Breast epithelium (tissue), 4 donors: ENCODE results near the gene CSNK1D. TPM values are rescaled to one million over a fixed set of nuclear protein-coding genes. Genes with fewer than 3 reads are reported as not detected.
A peak's percentile ranks its signal among the peaks of the same experiment; 100 is the strongest.
"Not testable (repeated sequence)": the region's sequence is repeated elsewhere in the genome, so short reads cannot be mapped to it uniquely, and the experiment has no call there.

Experiments used
- DNase-seq, 2 donors: peaks; one replicate each; pipeline ENCODE4 v3.0.0-alpha.2; 2019; ENCODE audit warnings: low spot score in 2 of 2
- H3K27ac ChIP-seq, 2 donors: fragments of 200-600 bp; sonication (generic) in 1 of 2; one replicate each; pipeline ENCODE4 v1.5.1; 2016 to 2019; ENCODE audit warnings: mild to moderate bottlenecking in 1 of 2
- H3K27me3 ChIP-seq, 2 donors: fragments of 200-600 bp; sonication (generic) in 1 of 2; one replicate each; pipeline versions ENCODE4 v1.5.1 to v1.6.0; 2017 to 2019; ENCODE audit warnings: control low read depth in 1 of 2, mild to moderate bottlenecking in 1 of 2
- H3K36me3 ChIP-seq: fragments of 200-600 bp; one replicate; pipeline ENCODE4 v1.5.1; 2019
- H3K4me1 ChIP-seq, 2 donors: fragments of 200-600 bp; sonication (generic); one replicate each; pipeline ENCODE4 v1.5.1; 2016 to 2019; ENCODE audit warnings: control low read depth in 1 of 2
- H3K4me3 ChIP-seq, 3 donors: fragments of 200-600 bp; sonication (generic); 1 replicate in 2 of 3; 2 replicates in 1 of 3; pipeline ENCODE4 v1.5.1; 2016 to 2019; ENCODE audit warnings: mild to moderate bottlenecking in 3 of 3, moderate library complexity in 2 of 3
- H3K9me3 ChIP-seq, 2 donors: fragments of 200-600 bp; sonication (generic) in 1 of 2; one replicate each; pipeline ENCODE4 v1.5.1; 2016 to 2019; ENCODE audit warnings: control low read depth in 1 of 2
- POLR2A ChIP-seq: fragments of 450-650 bp; IDR thresholded peaks from one replicate; pipeline ENCODE4 v1.6.1; 2016; ENCODE audit warnings: antibody characterized with exemption, mild to moderate bottlenecking, moderate library complexity
- POLR2AphosphoS5 ChIP-seq, 3 donors: sonication (generic); formaldehyde crosslinking; IDR thresholded peaks; one replicate each; pipeline ENCODE4 v1.6.1; 2017; ENCODE audit warnings: antibody characterized with exemption in 3 of 3
- intact Hi-C: fragments of 100-400 bp; cut with DNase I; formaldehyde crosslinking; loops from one replicate; pipeline ENCODE4 v1.15.1; 2023; ENCODE audit warnings: low total_unique reads
- total RNA-seq, 3 donors: library from RNA; depleted of rRNA; stranded (reverse); fragments of >200 nt; gene quantifications; one replicate each; pipeline ENCODE4 v1.1.0, GENCODE V29; 2016
- TF ChIP-seq, protein P1 (sequence below), 3 donors: fragments of 450-650 bp; IDR thresholded peaks; one replicate each; pipeline ENCODE4 v1.5.1; 2016 to 2017; ENCODE audit warnings: antibody characterized with exemption in 3 of 3, mild to moderate bottlenecking in 3 of 3, moderate library complexity in 3 of 3

CSNK1D gene
- total RNA-seq, 3 donors from 2014 or later: 50.7 to 85.9 (median 75.2) TPM

- Histone ChIP-seq H3K9me3 (no peaks in the 10 kb centered on the region), H3K27me3 (no peaks in the 10 kb centered on the region), H3K36me3 (no peaks in the 10 kb centered on the region), H3K27ac (peak overlapping the region; percentile 87 to 88), H3K4me1 (peaks cover 10 to 24% of the 10 kb centered on the region in 2 donors), H3K4me3 (peak overlapping the region; percentile 89 to 98 (median 94))
- DNase-seq: no peak
- intact Hi-C loops: no loop called here
- peak in 1 of 3 donors; percentile 26 for TF ChIP-seq POLR2AphosphoS5 (IDR thresholded peaks at IDR 0.05)
- TF ChIP-seq, protein P1, sequence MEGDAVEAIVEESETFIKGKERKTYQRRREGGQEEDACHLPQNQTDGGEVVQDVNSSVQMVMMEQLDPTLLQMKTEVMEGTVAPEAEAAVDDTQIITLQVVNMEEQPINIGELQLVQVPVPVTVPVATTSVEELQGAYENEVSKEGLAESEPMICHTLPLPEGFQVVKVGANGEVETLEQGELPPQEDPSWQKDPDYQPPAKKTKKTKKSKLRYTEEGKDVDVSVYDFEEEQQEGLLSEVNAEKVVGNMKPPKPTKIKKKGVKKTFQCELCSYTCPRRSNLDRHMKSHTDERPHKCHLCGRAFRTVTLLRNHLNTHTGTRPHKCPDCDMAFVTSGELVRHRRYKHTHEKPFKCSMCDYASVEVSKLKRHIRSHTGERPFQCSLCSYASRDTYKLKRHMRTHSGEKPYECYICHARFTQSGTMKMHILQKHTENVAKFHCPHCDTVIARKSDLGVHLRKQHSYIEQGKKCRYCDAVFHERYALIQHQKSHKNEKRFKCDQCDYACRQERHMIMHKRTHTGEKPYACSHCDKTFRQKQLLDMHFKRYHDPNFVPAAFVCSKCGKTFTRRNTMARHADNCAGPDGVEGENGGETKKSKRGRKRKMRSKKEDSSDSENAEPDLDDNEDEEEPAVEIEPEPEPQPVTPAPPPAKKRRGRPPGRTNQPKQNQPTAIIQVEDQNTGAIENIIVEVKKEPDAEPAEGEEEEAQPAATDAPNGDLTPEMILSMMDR (IDR thresholded peaks at IDR 0.05): no peak
Observed at GRCh38 chr17:82213251-82214011, 60.1 kb downstream of the CSNK1D start.

GRCh38 chr17:82212331-82213250 lies 60.9 kb downstream of the CSNK1D start, which contains the start of gene CCDC57:
Gene CCDC57, minus strand, starts transcription at chr17:82212842. Its CDS starts 10,898 bp downstream, at chr17:82201944.
- peak in 1 of 2 donors; percentile 80 for DNase-seq
- TF ChIP-seq POLR2AphosphoS5 (IDR thresholded peaks at IDR 0.05): peak; percentile 62 to 75 (median 71)
- TF ChIP-seq POLR2A: peak; percentile 11
- TF ChIP-seq, protein P1 (IDR thresholded peaks at IDR 0.05): no peak
- Histone ChIP-seq H3K9me3 (no peaks in the 10 kb centered on the region), H3K36me3 (no peaks in the 10 kb centered on the region), H3K27me3 (no peaks in the 10 kb centered on the region), H3K4me3 (peak within 1 kb of the TSS; percentile 89 to 98 (median 94)), H3K27ac (peak within 1 kb of the TSS; percentile 87 to 88), H3K4me1 (peaks cover 10 to 21% of the 10 kb centered on the region in 2 donors)
- intact Hi-C loops: no loop called here

DNA sequence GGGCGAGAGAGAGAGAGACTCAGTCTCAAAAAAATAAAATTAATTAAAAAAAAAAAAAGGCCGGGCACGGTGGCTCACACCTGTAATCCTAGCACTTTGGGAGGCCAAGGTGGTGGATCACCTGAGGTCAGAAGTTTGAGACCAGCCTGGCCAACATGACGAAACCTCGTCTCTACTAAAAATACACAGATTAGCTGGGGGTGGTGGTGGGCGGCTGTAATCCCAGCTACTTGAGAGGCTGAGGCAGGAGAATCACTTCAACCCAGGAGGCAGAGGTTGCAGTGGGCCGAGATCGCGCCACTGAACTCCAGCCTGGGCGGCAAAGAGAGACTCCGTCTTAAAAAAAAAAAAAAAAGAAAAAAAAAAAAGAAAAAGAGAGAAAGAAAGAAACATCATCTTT lies 62.8 kb downstream of the CSNK1D start:
- DNase-seq, H3K27ac ChIP-seq, H3K36me3 ChIP-seq, H3K4me1 ChIP-seq, H3K4me3 ChIP-seq, H3K9me3 ChIP-seq, H3K27me3 ChIP-seq, intact Hi-C loops: not testable (repeated sequence)

GRCh38 chr17:82205720-82206508 lies 67.6 kb downstream of the CSNK1D start:
- H3K4me3 ChIP-seq: peak overlapping the region in 2 of 3 donors; percentile 25 to 45
- peaks cover 0 to 9% of the 10 kb centered on the region in 2 donors for H3K4me1 ChIP-seq
- intact Hi-C loops: loop anchor here (10.0 kb wide), 1 partner anchor 119 kb away; no protein-coding TSS in a partner anchor
- DNase-seq: peak; percentile 84
- TF ChIP-seq, protein P1 (IDR thresholded peaks at IDR 0.05): peak; percentile 96
- TF ChIP-seq POLR2AphosphoS5 (IDR thresholded peaks at IDR 0.05) (peak; percentile 67 to 80 (median 76)), POLR2A (no peak)
- no peaks in the 10 kb centered on the region for H3K27me3 ChIP-seq
- no peaks in the 10 kb centered on the region for H3K9me3 ChIP-seq
- H3K27ac ChIP-seq: peak overlapping the region; percentile 92 to 93
- no peaks in the 10 kb centered on the region for H3K36me3 ChIP-seq
